ENCODE results near the gene SPDL1.
A peak's percentile ranks its signal among the peaks of the same experiment; 100 is the strongest.

Gene SPDL1

GRCh38 chr5:169583424-169584220, at the start of gene SPDL1:
SPDL1 (plus strand) TSS chr5:169583773; CDS start chr5:169588417, 4,644 bp downstream.
- FAIRE-seq = peak; percentile 68

- no peak for FAIRE-seq
Observed at GRCh38 chr5:169534311-169534880, 49.2 kb upstream of the SPDL1 start.

GRCh38 chr5:169534939-169535338, 48.6 kb upstream of the SPDL1 start:
- FAIRE-seq = no peak

GRCh38 chr5:169538944-169539343, 44.6 kb upstream of the SPDL1 start:
- no peak for FAIRE-seq

GRCh38 chr5:169542811-169543210, 40.8 kb upstream of the SPDL1 start:
- no peak for FAIRE-seq

- no peak for FAIRE-seq
Observed at GRCh38 chr5:169544264-169544950, 39.2 kb upstream of the SPDL1 start.

- FAIRE-seq = no peak
Observed at GRCh38 chr5:169545762-169546161, 37.8 kb upstream of the SPDL1 start.

- no peak for FAIRE-seq
Observed at GRCh38 chr5:169546346-169546745, 37.2 kb upstream of the SPDL1 start.

- FAIRE-seq = no peak
Observed at GRCh38 chr5:169547508-169547907, 36.1 kb upstream of the SPDL1 start.

- no peak for FAIRE-seq
Observed at GRCh38 chr5:169548315-169548714, 35.3 kb upstream of the SPDL1 start.

- no peak for FAIRE-seq
Observed at GRCh38 chr5:169549453-169550100, 34.0 kb upstream of the SPDL1 start.

- no peak for FAIRE-seq
Observed at GRCh38 chr5:169550227-169550626, 33.3 kb upstream of the SPDL1 start.

GRCh38 chr5:169551146-169551545, 32.4 kb upstream of the SPDL1 start:
- FAIRE-seq = no peak

GRCh38 chr5:169551696-169552095, 31.9 kb upstream of the SPDL1 start:
- no peak for FAIRE-seq

GRCh38 chr5:169554251-169554650, 29.3 kb upstream of the SPDL1 start:
- no peak for FAIRE-seq

GRCh38 chr5:169557838-169558237, 25.7 kb upstream of the SPDL1 start:
- peak; percentile 61 for FAIRE-seq

- FAIRE-seq = no peak
Observed at GRCh38 chr5:169561893-169562292, 21.7 kb upstream of the SPDL1 start.

- no peak for FAIRE-seq
Observed at GRCh38 chr5:169563369-169563768, 20.2 kb upstream of the SPDL1 start.

- no peak for FAIRE-seq
Observed at GRCh38 chr5:169566202-169566601, 17.4 kb upstream of the SPDL1 start.

GRCh38 chr5:169567079-169567478, 16.5 kb upstream of the SPDL1 start:
- no peak for FAIRE-seq

GRCh38 chr5:169569513-169569912, 14.1 kb upstream of the SPDL1 start:
- FAIRE-seq = no peak

GRCh38 chr5:169571355-169571754, 12.2 kb upstream of the SPDL1 start:
- no peak for FAIRE-seq

GRCh38 chr5:169574134-169574646, 9.4 kb upstream of the SPDL1 start:
- FAIRE-seq = no peak

Measured in TTC549 (cell line).